ENCODE measurements around the gene ADAP1.

ADAP1 gene

DNA sequence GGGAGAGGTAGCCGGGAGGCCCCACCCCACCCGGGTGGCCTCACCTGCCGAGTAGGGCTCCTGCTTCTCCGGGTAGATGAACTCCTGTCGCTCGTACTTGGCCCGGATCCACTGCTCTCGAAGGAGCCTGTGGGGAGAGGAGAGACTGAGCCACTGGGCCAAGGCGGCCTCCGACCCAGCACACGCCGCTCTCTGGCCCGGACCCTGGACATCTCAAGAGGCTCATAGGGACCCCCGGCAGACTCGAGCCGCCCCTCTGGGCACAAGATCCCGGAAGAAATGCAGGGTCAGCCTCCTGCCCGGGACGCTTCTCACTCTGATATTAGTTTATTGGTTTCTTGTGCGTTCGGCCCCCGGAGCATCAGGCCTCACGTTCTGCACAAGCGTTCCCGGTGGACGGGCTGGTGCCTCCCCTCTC, 34.5 kb downstream of the ADAP1 start:
- Histone ChIP-seq H3K27ac (ENCODE audit: low read depth, low read length) (no peak overlapping the region), H2BK15ac (replicated peaks; ENCODE audit: low read depth) (no peak overlapping the region), H3K4me2 (ENCODE audit: low read length) (no peak overlapping the region), H4K8ac (ENCODE audit: low read depth, low read length) (no peak overlapping the region), H3K79me2 (ENCODE audit: control insufficient read depth, insufficient read depth, low read length) (no peaks in the 10 kb centered on the region), H3K36me3 (ENCODE audit: control insufficient read depth, insufficient read depth, low read length) (no peaks in the 10 kb centered on the region), H2BK120ac (ENCODE audit: low read depth, low read length) (no peak overlapping the region), H3K4me3 (ENCODE audit: low read length) (no peak overlapping the region), H3K9ac (ENCODE audit: low read length) (no peak overlapping the region), H3K4me1 (ENCODE audit: control insufficient read depth, low read depth, low read length) (no peaks in the 10 kb centered on the region), H3K4ac (ENCODE audit: low read depth, low read length) (no peak overlapping the region), H3K79me1 (ENCODE audit: low read length) (no peaks in the 10 kb centered on the region), H3K56ac (ENCODE audit: low read length) (no peak overlapping the region), H2BK5ac (ENCODE audit: low read length) (no peak overlapping the region), H3K27me3 (ENCODE audit: insufficient read depth, low read length, poor library complexity) (no peaks in the 10 kb centered on the region), H2AK5ac (ENCODE audit: low read length) (no peak overlapping the region), H3K18ac (ENCODE audit: low read length) (no peak overlapping the region), H3K23ac (ENCODE audit: low read length) (no peak overlapping the region), H4K5ac (ENCODE audit: low read length) (no peak overlapping the region)
- no CpG with 5 or more reads among the region's 26 CpGs for whole genome bisulfite sequencing (ENCODE audit: extremely low coverage, insufficient coverage, low lambda C conversion rate)
- DNase-seq, result no peak

GRCh38 chr7:919114-919442, 35.4 kb downstream of the ADAP1 start:
- no peak overlapping the region for H2BK120ac ChIP-seq (ENCODE audit: low read depth, low read length)
- DNase-seq, result no peak
- H3K4me3 ChIP-seq (ENCODE audit: low read length), result no peak overlapping the region
- no peak overlapping the region for H2BK5ac ChIP-seq (ENCODE audit: low read length)
- H3K4me1 ChIP-seq (ENCODE audit: control insufficient read depth, low read depth, low read length), result no peaks in the 10 kb centered on the region
- no peaks in the 10 kb centered on the region for H3K79me2 ChIP-seq (ENCODE audit: control insufficient read depth, insufficient read depth, low read length)
- H4K8ac ChIP-seq (ENCODE audit: low read depth, low read length), result no peak overlapping the region
- H3K27me3 ChIP-seq (ENCODE audit: insufficient read depth, low read length, poor library complexity), result no peaks in the 10 kb centered on the region
- WGBS (ENCODE audit: extremely low coverage, insufficient coverage, low lambda C conversion rate), result no CpG with 5 or more reads among the region's 13 CpGs
- H2BK15ac ChIP-seq (replicated peaks; ENCODE audit: low read depth), result no peak overlapping the region
- no peak overlapping the region for H3K4me2 ChIP-seq (ENCODE audit: low read length)
- H2AK5ac ChIP-seq (ENCODE audit: low read length), result no peak overlapping the region
- H3K9ac ChIP-seq (ENCODE audit: low read length), result no peak overlapping the region
- H3K56ac ChIP-seq (ENCODE audit: low read length), result no peak overlapping the region
- no peak overlapping the region for H3K4ac ChIP-seq (ENCODE audit: low read depth, low read length)
- H3K79me1 ChIP-seq (ENCODE audit: low read length), result no peaks in the 10 kb centered on the region
- no peak overlapping the region for H3K27ac ChIP-seq (ENCODE audit: low read depth, low read length)
- no peak overlapping the region for H4K5ac ChIP-seq (ENCODE audit: low read length)
- no peaks in the 10 kb centered on the region for H3K36me3 ChIP-seq (ENCODE audit: control insufficient read depth, insufficient read depth, low read length)
- H3K18ac ChIP-seq (ENCODE audit: low read length), result no peak overlapping the region
- no peak overlapping the region for H3K23ac ChIP-seq (ENCODE audit: low read length)

DNA sequence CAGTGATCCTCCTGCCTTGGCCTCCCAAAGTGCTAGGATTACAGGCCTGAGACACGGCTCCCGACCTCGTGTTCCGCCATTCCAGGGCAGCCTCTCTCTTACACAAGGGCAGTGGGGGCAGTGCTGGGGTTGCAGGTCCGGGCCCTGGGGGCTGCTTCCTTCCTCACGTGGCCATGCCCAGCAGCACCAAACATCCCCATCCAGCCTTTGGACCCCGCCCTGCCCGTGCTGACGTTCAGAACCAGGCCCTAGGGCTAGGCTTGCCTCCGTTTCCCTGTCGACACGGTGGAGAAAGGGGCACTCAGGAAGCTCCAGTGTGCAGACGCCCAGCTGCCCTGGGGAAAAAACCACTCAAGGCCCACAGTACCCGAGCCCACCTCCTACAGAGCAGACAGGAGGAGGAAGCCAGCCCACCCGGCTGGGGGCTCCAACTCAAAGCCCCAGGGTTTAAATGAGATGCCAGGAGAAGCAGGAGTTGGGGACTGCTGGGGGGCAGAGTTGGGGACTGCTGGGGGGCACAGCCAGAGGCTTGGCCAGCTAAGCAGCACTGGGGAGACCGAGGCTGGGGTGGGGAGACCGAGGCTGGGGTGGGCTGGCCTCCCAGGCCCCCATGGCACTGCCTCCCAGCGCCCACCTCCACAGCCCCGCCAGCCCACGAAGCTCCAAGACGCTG, 35.9 kb downstream of the ADAP1 start:
- H3K36me3 ChIP-seq (ENCODE audit: control insufficient read depth, insufficient read depth, low read length), result no peaks in the 10 kb centered on the region
- no peaks in the 10 kb centered on the region for H3K4me1 ChIP-seq (ENCODE audit: control insufficient read depth, low read depth, low read length)
- H4K8ac ChIP-seq (ENCODE audit: low read depth, low read length), result no peak overlapping the region
- no peaks in the 10 kb centered on the region for H3K27me3 ChIP-seq (ENCODE audit: insufficient read depth, low read length, poor library complexity)
- H3K56ac ChIP-seq (ENCODE audit: low read length), result no peak overlapping the region
- H3K4me3 ChIP-seq (ENCODE audit: low read length), result no peak overlapping the region
- no peak for DNase-seq
- H3K23ac ChIP-seq (ENCODE audit: low read length), result no peak overlapping the region
- H3K79me1 ChIP-seq (ENCODE audit: low read length), result no peaks in the 10 kb centered on the region
- H2BK5ac ChIP-seq (ENCODE audit: low read length), result no peak overlapping the region
- H3K9ac ChIP-seq (ENCODE audit: low read length), result no peak overlapping the region
- H2AK5ac ChIP-seq (ENCODE audit: low read length), result no peak overlapping the region
- no peak overlapping the region for H2BK120ac ChIP-seq (ENCODE audit: low read depth, low read length)
- H3K4ac ChIP-seq (ENCODE audit: low read depth, low read length), result no peak overlapping the region
- no peak overlapping the region for H4K5ac ChIP-seq (ENCODE audit: low read length)
- no peak overlapping the region for H3K4me2 ChIP-seq (ENCODE audit: low read length)
- H2BK15ac ChIP-seq (replicated peaks; ENCODE audit: low read depth), result no peak overlapping the region
- no peak overlapping the region for H3K18ac ChIP-seq (ENCODE audit: low read length)
- no peak overlapping the region for H3K27ac ChIP-seq (ENCODE audit: low read depth, low read length)
- no CpG with 5 or more reads among the region's 21 CpGs for WGBS (ENCODE audit: extremely low coverage, insufficient coverage, low lambda C conversion rate)
- no peaks in the 10 kb centered on the region for H3K79me2 ChIP-seq (ENCODE audit: control insufficient read depth, insufficient read depth, low read length)

GRCh38 chr7:918118-918425, 36.4 kb downstream of the ADAP1 start:
- Histone ChIP-seq H3K79me2 (ENCODE audit: control insufficient read depth, insufficient read depth, low read length) (no peaks in the 10 kb centered on the region), H3K4me2 (ENCODE audit: low read length) (no peak overlapping the region), H3K56ac (ENCODE audit: low read length) (no peak overlapping the region), H3K23ac (ENCODE audit: low read length) (no peak overlapping the region), H3K27me3 (ENCODE audit: insufficient read depth, low read length, poor library complexity) (no peaks in the 10 kb centered on the region), H3K4me1 (ENCODE audit: control insufficient read depth, low read depth, low read length) (no peaks in the 10 kb centered on the region), H2BK5ac (ENCODE audit: low read length) (no peak overlapping the region), H3K18ac (ENCODE audit: low read length) (no peak overlapping the region), H2BK15ac (replicated peaks; ENCODE audit: low read depth) (no peak overlapping the region), H4K5ac (ENCODE audit: low read length) (no peak overlapping the region), H3K9ac (ENCODE audit: low read length) (no peak overlapping the region), H3K79me1 (ENCODE audit: low read length) (no peaks in the 10 kb centered on the region), H3K4ac (ENCODE audit: low read depth, low read length) (no peak overlapping the region), H2BK120ac (ENCODE audit: low read depth, low read length) (no peak overlapping the region), H3K36me3 (ENCODE audit: control insufficient read depth, insufficient read depth, low read length) (no peaks in the 10 kb centered on the region), H2AK5ac (ENCODE audit: low read length) (no peak overlapping the region), H3K4me3 (ENCODE audit: low read length) (no peak overlapping the region), H3K27ac (ENCODE audit: low read depth, low read length) (no peak overlapping the region), H4K8ac (ENCODE audit: low read depth, low read length) (no peak overlapping the region)
- no CpG with 5 or more reads among the region's 9 CpGs for WGBS (ENCODE audit: extremely low coverage, insufficient coverage, low lambda C conversion rate)
- DNase-seq, result no peak

- no peak overlapping the region for H3K4me2 ChIP-seq (ENCODE audit: low read length)
- no peak overlapping the region for H3K56ac ChIP-seq (ENCODE audit: low read length)
- DNase-seq, result no peak
These were observed 37.0 kb downstream of the ADAP1 start for GRCh38 chr7:917255-918117.

More at GRCh38 chr7:917255-918117, 37.0 kb downstream of the ADAP1 start:
- Histone ChIP-seq H2AK5ac (ENCODE audit: low read length) (no peak overlapping the region), H3K4ac (ENCODE audit: low read depth, low read length) (no peak overlapping the region), H3K23ac (ENCODE audit: low read length) (no peak overlapping the region), H2BK15ac (replicated peaks; ENCODE audit: low read depth) (no peak overlapping the region), H3K27ac (ENCODE audit: low read depth, low read length) (no peak overlapping the region), H2BK120ac (ENCODE audit: low read depth, low read length) (no peak overlapping the region), H4K8ac (ENCODE audit: low read depth, low read length) (no peak overlapping the region), H3K18ac (ENCODE audit: low read length) (no peak overlapping the region), H3K9ac (ENCODE audit: low read length) (no peak overlapping the region), H2BK5ac (ENCODE audit: low read length) (no peak overlapping the region), H4K5ac (ENCODE audit: low read length) (no peak overlapping the region), H3K79me2 (ENCODE audit: control insufficient read depth, insufficient read depth, low read length) (no peaks in the 10 kb centered on the region), H3K36me3 (ENCODE audit: control insufficient read depth, insufficient read depth, low read length) (no peaks in the 10 kb centered on the region), H3K4me1 (ENCODE audit: control insufficient read depth, low read depth, low read length) (no peaks in the 10 kb centered on the region), H3K27me3 (ENCODE audit: insufficient read depth, low read length, poor library complexity) (no peaks in the 10 kb centered on the region), H3K79me1 (ENCODE audit: low read length) (no peaks in the 10 kb centered on the region), H3K4me3 (ENCODE audit: low read length) (no peak overlapping the region)
- no CpG with 5 or more reads among the region's 33 CpGs for WGBS (ENCODE audit: extremely low coverage, insufficient coverage, low lambda C conversion rate)
